ENCODE measurements around the gene SLC19A1.

Gene SLC19A1

DNA sequence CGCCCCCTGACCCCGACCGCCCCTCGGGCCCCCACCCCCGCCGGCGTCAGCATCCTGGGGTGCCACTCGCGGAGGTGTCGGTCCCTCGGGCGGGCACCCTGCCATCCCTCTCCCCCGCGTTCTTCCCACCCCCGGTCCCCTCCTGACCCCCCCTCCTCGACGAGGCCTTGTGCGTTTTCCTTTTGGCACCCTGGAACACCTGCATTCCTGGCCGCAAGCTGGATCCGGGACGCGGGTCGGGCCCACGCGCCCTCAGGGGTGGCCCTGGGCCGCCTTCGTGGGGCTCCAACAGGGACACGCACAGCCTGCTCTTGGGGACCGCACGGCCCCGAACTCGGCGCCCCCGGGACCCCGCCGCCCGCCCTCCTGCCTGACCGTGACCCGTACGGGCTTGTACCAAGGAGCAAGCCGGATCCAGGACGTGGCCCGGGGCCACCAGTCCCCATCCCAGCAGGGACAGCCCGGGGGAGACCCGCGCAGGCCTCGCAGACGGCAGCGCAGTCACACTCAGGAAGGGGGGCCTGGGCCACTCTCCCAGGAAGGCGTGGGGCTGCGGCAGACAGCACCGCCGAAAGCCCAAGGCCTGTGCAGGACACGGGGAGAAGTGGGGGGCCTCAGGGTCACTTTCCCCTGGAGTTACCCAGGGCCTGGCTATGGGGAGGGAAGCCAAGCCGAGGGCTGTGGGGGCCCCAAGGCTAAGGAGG lies 579 bp upstream of the SLC19A1 start:
- H3K4me2 ChIP-seq (ENCODE audit: insufficient read depth, low read length) = peak overlapping the region; percentile 72
- peak overlapping the region; percentile 48; the same call in 1 of the 2 replicates for H3K27ac ChIP-seq (ENCODE audit: low read length)
- H3K79me2 ChIP-seq (ENCODE audit: insufficient read depth, low read length) = peaks cover 40% of the 10 kb centered on the region
- no peak for ATAC-seq (ENCODE audit: insufficient read depth, low read depth)
- peak overlapping the region; percentile 57 for H2AFZ ChIP-seq (ENCODE audit: low read depth, low read length)
- no peaks in the 10 kb centered on the region for H3K9me3 ChIP-seq (ENCODE audit: insufficient read depth, low read length, severe bottlenecking)
- peak overlapping the region; percentile 66 for H3K9ac ChIP-seq (ENCODE audit: low read depth, low read length)
- peaks cover 38% of the 10 kb centered on the region for H4K20me1 ChIP-seq (ENCODE audit: insufficient read depth, low read length)
- peaks cover 35% of the 10 kb centered on the region for H3K36me3 ChIP-seq (ENCODE audit: insufficient read depth, low read length)
- H3K4me3 ChIP-seq (ENCODE audit: low read depth in 1 of 2, low read length in 2 of 2) = peak overlapping the region; percentile 15 to 77; a peak in 3 of 4 replicates
- no peak for DNase-seq
- peaks cover 43% of the 10 kb centered on the region for H3K4me1 ChIP-seq (ENCODE audit: insufficient read depth, low read length)
- TF ChIP-seq EZH2 (IDR thresholded peaks at IDR 0.05; ENCODE audit: borderline replicate concordance, low read depth, low read length, severe bottlenecking) = no peak
- TF ChIP-seq, protein P1, sequence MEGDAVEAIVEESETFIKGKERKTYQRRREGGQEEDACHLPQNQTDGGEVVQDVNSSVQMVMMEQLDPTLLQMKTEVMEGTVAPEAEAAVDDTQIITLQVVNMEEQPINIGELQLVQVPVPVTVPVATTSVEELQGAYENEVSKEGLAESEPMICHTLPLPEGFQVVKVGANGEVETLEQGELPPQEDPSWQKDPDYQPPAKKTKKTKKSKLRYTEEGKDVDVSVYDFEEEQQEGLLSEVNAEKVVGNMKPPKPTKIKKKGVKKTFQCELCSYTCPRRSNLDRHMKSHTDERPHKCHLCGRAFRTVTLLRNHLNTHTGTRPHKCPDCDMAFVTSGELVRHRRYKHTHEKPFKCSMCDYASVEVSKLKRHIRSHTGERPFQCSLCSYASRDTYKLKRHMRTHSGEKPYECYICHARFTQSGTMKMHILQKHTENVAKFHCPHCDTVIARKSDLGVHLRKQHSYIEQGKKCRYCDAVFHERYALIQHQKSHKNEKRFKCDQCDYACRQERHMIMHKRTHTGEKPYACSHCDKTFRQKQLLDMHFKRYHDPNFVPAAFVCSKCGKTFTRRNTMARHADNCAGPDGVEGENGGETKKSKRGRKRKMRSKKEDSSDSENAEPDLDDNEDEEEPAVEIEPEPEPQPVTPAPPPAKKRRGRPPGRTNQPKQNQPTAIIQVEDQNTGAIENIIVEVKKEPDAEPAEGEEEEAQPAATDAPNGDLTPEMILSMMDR (IDR thresholded peaks at IDR 0.05; ENCODE audit: borderline replicate concordance, extremely low read depth, low read length, poor library complexity, severe bottlenecking) = no peak
- no peaks in the 10 kb centered on the region for H3K27me3 ChIP-seq (ENCODE audit: insufficient read depth, low read length, poor library complexity)

DNA sequence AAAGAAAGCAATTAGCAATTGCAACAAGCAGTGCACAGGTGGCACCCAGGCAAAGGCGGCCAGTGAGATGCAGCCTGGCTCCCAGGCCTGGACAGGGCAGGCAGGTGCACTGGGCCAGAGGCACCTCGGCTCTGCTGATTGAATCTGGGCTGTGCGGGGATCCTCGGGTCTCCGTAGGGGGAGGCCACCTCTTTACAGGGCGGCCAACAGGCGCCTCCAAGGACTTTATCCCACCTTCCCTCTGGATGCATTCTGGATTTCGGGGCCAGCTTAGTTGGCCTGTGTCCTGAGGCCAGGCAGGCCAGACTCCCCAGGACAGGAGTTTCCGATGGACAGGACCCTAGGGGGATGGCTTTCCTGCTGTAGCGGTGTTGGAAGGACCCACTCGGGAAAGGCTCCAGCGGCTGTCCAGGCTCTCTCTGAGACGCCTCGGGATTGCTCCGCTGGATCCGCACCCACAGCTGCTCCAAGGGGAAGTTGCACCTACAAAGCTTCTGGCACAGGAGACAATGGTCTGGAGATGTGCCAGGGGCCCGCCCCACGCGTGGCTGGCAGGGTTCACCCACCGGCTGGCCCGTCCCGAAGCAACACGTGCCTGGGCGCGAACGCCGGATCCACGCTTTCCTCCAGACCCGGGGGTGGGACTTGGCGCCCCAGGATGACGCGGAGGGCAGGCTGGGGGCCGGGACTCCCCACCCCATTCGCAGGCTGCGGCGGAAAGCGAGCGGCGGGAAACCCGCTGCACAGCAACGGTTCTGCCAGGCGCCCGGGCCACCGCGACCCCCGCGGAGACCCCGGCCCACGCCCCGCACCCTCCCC lies 810 bp downstream of the SLC19A1 start:
- peaks cover 44% of the 10 kb centered on the region for H3K4me1 ChIP-seq (ENCODE audit: insufficient read depth, low read length)

DNA sequence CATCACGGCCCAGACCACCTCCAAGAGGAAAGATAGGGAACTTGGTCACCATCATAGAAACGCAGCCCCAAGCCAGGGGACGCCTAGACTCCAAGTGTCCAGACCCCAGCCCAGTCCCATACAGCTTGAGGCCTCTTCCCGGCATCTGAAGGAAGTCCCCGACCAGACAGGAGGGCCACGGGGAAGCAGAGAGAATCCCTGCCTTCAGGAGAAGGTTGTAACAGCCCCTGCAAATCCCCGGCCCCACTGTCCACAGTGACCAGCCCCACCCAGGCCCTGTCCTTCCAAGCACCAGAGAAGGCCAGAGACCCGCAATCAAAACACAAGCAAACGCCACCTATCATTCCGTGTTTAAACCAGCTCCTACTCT lies 1.7 kb downstream of the SLC19A1 start:
- TF ChIP-seq, protein P1 (IDR thresholded peaks at IDR 0.05; ENCODE audit: borderline replicate concordance, extremely low read depth, low read length, poor library complexity, severe bottlenecking) = no peak
- no peak for TF ChIP-seq EZH2 (IDR thresholded peaks at IDR 0.05; ENCODE audit: borderline replicate concordance, low read depth, low read length, severe bottlenecking)
- peak overlapping the region; percentile 97 for H3K4me2 ChIP-seq (ENCODE audit: insufficient read depth, low read length)
- peak overlapping the region; percentile 66 for H3K9ac ChIP-seq (ENCODE audit: low read depth, low read length)
- DNase-seq (no peak), ATAC-seq (ENCODE audit: insufficient read depth, low read depth) (no peak)
- peak overlapping the region in 1 of 2 experiments; percentile 77; a peak in 3 of 4 replicates for H3K4me3 ChIP-seq (ENCODE audit: low read depth in 1 of 2, low read length in 2 of 2)
- no peak overlapping the region for H2AFZ ChIP-seq (ENCODE audit: low read depth, low read length)
- H3K4me1 ChIP-seq (ENCODE audit: insufficient read depth, low read length) = peaks cover 47% of the 10 kb centered on the region
- peaks cover 54% of the 10 kb centered on the region for H3K36me3 ChIP-seq (ENCODE audit: insufficient read depth, low read length)
- 0 out of 2 replicates have a peak overlapping the region, but pooled peaks have one; percentile 19 for H3K27ac ChIP-seq (ENCODE audit: low read length)
- H3K27me3 ChIP-seq (ENCODE audit: insufficient read depth, low read length, poor library complexity) = no peaks in the 10 kb centered on the region
- H4K20me1 ChIP-seq (ENCODE audit: insufficient read depth, low read length) = peaks cover 56% of the 10 kb centered on the region
- H3K79me2 ChIP-seq (ENCODE audit: insufficient read depth, low read length) = peaks cover 59% of the 10 kb centered on the region
- H3K9me3 ChIP-seq (ENCODE audit: insufficient read depth, low read length, severe bottlenecking) = no peaks in the 10 kb centered on the region

More for the DNA sequence above, 810 bp downstream of the SLC19A1 start:
- DNase-seq (peak; percentile 88), ATAC-seq (ENCODE audit: insufficient read depth, low read depth) (peak; percentile 84)
- H2AFZ ChIP-seq (ENCODE audit: low read depth, low read length) = peak overlapping the region; percentile 77
- peak overlapping the region; percentile 97 for H3K4me2 ChIP-seq (ENCODE audit: insufficient read depth, low read length)
- TF ChIP-seq EZH2 (IDR thresholded peaks at IDR 0.05; ENCODE audit: borderline replicate concordance, low read depth, low read length, severe bottlenecking) = no peak
- TF ChIP-seq, protein P1 (IDR thresholded peaks at IDR 0.05; ENCODE audit: borderline replicate concordance, extremely low read depth, low read length, poor library complexity, severe bottlenecking) = no peak
- H3K9me3 ChIP-seq (ENCODE audit: insufficient read depth, low read length, severe bottlenecking) = no peaks in the 10 kb centered on the region
- H3K79me2 ChIP-seq (ENCODE audit: insufficient read depth, low read length) = peaks cover 51% of the 10 kb centered on the region
- peaks cover 46% of the 10 kb centered on the region for H3K36me3 ChIP-seq (ENCODE audit: insufficient read depth, low read length)
- no peaks in the 10 kb centered on the region for H3K27me3 ChIP-seq (ENCODE audit: insufficient read depth, low read length, poor library complexity)
- H3K9ac ChIP-seq (ENCODE audit: low read depth, low read length) = peak overlapping the region; percentile 66
- peak overlapping the region; percentile 48 to 77; a peak in 3 of 4 replicates for H3K4me3 ChIP-seq (ENCODE audit: low read depth in 1 of 2, low read length in 2 of 2)
- peak overlapping the region; percentile 71 for H3K27ac ChIP-seq (ENCODE audit: low read length)
- peaks cover 48% of the 10 kb centered on the region for H4K20me1 ChIP-seq (ENCODE audit: insufficient read depth, low read length)
